HL-60 (cell line): ENCODE measurements around the gene NOL6.
"Not testable (repeated sequence)": the region's sequence is repeated elsewhere in the genome, so short reads cannot be mapped to it uniquely, and the experiment has no call there.

Source experiments
- GABPA ChIP-seq: IDR thresholded peaks from 2 replicates; pipeline ENCODE4 v1.6.1; 2012; ENCODE audit warnings: low read depth
- POLR2AphosphoS5 ChIP-seq: IDR thresholded peaks from 2 replicates; pipeline ENCODE4 v1.6.1; 2012; ENCODE audit warnings: low read depth
- SPI1 ChIP-seq: IDR thresholded peaks from 2 replicates; pipeline ENCODE4 v1.6.1; 2012; ENCODE audit warnings: low read depth, mild to moderate bottlenecking, borderline replicate concordance
- TF ChIP-seq, protein P1 (sequence below): IDR thresholded peaks from 2 replicates; pipeline ENCODE4 v1.6.1; 2012; ENCODE audit warnings: low read depth; ENCODE audit not compliant: insufficient replicate concordance
- TF ChIP-seq, protein P2 (sequence below): IDR thresholded peaks from one replicate; pipeline ENCODE4 v1.5.1; 2011; ENCODE audit warnings: low read length, control low read depth, inconsistent platforms; ENCODE audit not compliant: insufficient read depth

DNA sequence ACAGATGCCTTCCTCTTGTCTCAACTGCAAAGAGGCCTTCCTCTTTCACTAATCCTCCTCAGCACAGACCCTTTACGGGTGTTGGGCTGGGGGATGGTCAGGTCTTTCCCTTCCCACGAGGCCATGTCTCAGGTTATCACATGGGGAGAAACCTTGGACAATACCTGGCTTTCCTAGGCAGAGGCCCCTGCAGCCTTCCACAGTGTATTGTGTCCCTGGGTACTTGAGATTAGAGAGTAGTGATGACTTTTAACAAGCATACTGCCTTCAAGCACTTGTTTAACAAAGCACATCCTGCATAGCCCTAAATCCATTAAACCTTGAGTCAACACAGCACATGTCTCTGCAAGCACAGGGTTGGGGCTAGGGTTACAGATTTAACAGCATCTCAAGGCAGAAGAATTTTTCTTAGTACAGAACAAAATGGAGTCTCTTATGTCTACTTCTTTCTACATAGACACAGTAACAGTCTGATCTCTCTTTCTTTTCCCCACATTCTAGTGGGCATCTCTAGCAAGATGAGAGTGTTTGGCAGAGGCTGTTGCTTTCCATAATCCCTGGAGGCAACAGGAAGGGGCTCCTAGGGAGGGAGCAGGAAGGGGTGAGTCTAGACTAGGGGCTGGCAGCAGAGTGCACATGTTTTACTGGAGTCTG is 41.7 kb upstream of the NOL6 start:
- TF ChIP-seq, protein P1, sequence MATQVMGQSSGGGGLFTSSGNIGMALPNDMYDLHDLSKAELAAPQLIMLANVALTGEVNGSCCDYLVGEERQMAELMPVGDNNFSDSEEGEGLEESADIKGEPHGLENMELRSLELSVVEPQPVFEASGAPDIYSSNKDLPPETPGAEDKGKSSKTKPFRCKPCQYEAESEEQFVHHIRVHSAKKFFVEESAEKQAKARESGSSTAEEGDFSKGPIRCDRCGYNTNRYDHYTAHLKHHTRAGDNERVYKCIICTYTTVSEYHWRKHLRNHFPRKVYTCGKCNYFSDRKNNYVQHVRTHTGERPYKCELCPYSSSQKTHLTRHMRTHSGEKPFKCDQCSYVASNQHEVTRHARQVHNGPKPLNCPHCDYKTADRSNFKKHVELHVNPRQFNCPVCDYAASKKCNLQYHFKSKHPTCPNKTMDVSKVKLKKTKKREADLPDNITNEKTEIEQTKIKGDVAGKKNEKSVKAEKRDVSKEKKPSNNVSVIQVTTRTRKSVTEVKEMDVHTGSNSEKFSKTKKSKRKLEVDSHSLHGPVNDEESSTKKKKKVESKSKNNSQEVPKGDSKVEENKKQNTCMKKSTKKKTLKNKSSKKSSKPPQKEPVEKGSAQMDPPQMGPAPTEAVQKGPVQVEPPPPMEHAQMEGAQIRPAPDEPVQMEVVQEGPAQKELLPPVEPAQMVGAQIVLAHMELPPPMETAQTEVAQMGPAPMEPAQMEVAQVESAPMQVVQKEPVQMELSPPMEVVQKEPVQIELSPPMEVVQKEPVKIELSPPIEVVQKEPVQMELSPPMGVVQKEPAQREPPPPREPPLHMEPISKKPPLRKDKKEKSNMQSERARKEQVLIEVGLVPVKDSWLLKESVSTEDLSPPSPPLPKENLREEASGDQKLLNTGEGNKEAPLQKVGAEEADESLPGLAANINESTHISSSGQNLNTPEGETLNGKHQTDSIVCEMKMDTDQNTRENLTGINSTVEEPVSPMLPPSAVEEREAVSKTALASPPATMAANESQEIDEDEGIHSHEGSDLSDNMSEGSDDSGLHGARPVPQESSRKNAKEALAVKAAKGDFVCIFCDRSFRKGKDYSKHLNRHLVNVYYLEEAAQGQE = not testable (repeated sequence)
- TF ChIP-seq, protein P2, sequence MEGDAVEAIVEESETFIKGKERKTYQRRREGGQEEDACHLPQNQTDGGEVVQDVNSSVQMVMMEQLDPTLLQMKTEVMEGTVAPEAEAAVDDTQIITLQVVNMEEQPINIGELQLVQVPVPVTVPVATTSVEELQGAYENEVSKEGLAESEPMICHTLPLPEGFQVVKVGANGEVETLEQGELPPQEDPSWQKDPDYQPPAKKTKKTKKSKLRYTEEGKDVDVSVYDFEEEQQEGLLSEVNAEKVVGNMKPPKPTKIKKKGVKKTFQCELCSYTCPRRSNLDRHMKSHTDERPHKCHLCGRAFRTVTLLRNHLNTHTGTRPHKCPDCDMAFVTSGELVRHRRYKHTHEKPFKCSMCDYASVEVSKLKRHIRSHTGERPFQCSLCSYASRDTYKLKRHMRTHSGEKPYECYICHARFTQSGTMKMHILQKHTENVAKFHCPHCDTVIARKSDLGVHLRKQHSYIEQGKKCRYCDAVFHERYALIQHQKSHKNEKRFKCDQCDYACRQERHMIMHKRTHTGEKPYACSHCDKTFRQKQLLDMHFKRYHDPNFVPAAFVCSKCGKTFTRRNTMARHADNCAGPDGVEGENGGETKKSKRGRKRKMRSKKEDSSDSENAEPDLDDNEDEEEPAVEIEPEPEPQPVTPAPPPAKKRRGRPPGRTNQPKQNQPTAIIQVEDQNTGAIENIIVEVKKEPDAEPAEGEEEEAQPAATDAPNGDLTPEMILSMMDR = not testable (repeated sequence)
- TF ChIP-seq POLR2AphosphoS5, SPI1, GABPA: not testable (repeated sequence)
